HG03565 (cell line): Measurements from ENCODE around the gene ACTR5.
"Not testable (repeated sequence)": the region's sequence is repeated elsewhere in the genome, so short reads cannot be mapped to it uniquely, and the experiment has no call there.

Experiments used
- ATAC-seq: cut with Tn5 transposase; IDR thresholded peaks from one replicate; pipeline ENCODE4 v1.9.1; 2021; ENCODE audit warnings: mild to moderate bottlenecking, moderate library complexity; ENCODE audit not compliant: unreplicated experiment

Gene ACTR5

GRCh38 chr20:38764567-38765318, 16.5 kb downstream of the ACTR5 start:
- ATAC-seq = no peak

GRCh38 chr20:38766071-38766470, 17.8 kb downstream of the ACTR5 start:
- no peak for ATAC-seq

GRCh38 chr20:38769376-38770295, 21.4 kb downstream of the ACTR5 start:
- no peak for ATAC-seq

DNA sequence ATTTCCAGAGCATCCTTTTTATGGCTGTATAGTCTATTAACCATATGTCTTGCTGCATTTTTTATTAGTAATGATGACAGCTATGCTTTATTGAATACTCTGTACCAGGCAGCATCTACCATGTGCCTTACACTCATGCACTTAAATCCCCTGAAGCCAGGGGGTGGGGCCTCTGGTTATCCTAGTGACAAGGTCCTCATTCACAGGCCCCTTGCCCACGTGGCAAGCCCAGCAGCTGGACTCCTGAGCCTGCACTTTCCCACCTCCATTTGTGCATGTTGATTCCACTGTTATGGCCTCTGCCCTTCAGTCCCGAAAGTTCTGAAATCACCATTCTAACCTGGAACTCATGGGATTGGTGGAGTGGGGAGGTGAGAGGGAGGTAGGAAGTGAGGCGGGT, 22.3 kb downstream of the ACTR5 start:
- no peak for ATAC-seq

- ATAC-seq = no peak
These were observed 22.7 kb downstream of the ACTR5 start for GRCh38 chr20:38770970-38771369.

DNA sequence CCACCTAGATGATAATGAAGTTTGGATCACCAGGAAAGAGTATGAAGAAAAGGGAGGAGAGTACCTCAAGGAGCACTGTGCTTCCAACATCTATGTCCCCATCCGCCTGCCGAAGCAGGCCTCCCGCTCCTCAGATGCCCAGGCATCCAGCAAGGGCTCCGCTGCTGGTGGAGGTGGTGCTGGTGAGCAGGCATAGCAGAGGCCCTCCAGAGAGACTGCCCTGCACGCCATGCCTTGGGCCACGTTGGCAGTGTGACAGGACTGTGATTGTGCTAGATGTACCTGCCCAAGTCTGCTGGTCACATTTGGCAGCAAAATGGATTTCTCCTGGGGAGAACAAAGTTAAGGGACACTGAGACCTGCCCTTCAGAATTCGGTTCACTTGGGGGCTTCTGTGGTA, 23.4 kb downstream of the ACTR5 start:
- no peak for ATAC-seq

GRCh38 chr20:38774167-38774566, 25.9 kb downstream of the ACTR5 start:
- no peak for ATAC-seq

GRCh38 chr20:38776363-38776762, 28.1 kb downstream of the ACTR5 start:
- ATAC-seq = no peak

DNA sequence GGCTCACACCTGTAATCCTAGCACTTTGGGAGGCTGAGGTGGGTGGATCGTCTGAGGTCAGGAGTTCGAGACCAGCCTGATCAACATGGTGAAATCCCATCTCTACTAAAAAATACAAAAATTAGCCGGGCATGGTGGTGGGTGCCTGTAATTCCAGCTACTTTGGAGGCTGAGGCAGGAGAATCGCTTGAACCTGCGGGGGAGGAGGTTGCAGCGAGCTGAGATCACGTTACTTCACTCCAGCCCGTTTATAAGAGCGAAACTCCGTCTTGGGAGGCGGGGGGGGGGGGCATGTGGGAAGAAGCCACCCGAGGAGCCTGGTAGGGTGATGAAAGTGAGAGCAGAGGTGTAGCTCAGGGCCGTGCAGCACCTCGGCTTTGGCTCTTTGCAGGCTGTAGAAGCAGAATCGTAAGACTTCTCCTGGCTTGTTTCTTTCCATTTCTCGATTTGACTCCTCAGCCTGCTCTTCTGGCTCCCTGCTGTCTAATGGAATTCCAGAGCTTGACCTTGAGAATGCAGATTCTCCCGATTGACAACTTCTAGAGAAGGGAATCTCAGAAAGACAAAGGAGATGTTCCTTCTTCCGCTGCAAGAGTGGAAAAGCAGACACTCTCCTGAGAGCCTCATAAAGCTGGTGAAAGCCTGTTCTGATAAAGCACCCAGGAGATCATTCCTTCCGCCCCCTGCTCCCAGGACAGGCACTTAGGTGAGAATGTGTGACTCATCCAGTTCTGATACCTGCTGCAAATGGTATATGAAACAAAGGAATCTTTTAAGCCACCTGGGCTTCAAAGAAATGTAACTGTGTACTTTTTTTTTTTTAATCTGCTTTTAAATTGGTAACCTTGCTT, 31.2 kb downstream of the ACTR5 start:
- no peak for ATAC-seq

DNA sequence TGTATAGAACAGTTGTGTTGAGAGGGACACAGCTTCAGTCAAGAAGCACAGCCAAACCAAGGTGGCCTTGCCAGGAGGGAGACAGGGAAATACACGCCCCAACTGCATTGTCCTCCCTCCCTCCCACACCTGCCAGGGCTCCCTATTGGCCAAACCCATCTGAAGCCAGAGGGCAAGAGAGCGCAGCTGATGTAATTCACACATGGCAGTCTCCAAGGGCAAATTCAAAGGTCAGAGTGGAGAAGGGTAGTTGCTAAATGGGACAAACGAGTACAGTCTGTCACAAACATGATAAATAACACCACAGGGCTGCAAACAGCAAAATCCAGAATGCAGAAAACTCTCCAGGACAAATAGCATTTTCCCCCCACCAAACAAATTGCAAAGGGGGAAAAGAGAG, 34.0 kb downstream of the ACTR5 start:
- ATAC-seq = no peak

DNA sequence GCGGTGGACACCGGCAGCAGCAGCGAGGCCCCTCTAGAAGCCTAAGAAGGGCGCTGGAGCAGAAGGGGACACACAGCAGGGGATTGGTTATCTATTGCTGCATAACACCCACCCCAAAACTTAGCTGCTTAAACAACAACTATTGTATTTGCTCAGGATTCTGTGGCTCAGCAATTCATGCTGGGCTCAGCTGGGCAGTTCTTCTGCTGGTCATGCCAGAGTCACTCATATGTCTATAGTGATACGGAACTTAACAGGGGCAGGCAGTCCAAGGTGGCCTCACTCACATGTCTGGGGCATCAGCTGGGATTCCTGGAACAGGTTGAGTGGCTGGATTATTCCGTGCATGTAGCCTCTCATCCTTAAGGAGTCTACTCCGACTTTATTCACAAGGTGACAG, 39.6 kb downstream of the ACTR5 start:
- no peak for ATAC-seq

- no peak for ATAC-seq
These were observed 41.4 kb downstream of the ACTR5 start for GRCh38 chr20:38789503-38790199.

DNA sequence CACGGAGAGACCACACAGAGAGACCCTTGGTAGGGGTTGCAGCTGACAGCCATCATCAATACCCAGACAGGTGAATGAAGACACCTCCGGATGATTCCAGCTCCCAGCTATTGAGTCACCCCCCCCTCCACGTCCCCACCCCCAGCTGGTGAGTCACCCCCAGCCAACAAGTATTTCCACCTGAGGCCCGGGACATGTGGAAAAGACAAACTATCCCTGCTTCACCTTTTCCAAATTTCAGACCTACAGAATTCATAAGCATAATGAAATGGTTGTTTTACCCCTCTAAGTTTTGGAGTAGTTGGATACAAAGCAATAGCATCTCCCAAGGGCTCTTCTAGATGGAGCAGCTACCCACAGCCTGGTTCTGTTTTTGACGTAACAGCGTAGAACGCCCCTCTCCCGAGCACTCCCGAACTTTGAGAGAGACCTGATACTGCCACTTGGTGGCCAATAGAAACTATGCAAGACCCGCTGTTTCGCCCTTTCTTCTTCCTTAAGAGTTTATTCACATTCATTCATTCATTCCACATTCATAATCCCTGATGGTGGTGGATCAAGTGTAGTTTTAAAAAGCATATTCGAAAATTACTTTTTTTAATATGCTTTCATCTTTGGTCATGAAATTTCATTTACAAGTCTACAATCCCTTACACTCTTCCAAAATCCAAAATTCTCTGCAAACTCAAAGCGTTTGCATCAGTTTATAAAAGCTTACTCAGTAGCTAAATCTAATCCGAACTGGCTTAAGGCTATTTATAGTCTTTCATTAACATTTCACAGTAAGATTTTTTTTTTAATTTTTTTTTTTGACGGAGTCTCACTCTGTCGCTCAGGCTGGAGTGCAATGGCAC, 42.2 kb downstream of the ACTR5 start:
- ATAC-seq = no peak

DNA sequence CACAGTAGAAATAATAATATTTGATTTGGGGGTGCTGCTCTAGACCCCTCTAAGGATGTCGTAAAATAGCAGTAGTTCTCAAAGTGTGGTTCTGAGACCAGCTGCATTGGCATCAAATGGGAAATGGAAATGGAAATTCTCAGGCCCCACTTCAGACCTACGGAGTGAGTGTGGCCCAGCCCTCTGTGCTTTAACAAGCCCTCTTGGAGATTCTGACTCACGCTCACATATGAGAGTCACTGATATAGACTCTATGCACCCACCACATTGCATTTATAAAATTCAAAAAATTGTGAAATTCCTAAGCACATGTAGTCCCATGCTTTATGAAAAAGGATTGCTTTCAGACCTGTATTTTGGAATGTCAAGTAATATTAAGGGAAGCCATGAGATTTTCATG, 43.0 kb downstream of the ACTR5 start:
- ATAC-seq = no peak

DNA sequence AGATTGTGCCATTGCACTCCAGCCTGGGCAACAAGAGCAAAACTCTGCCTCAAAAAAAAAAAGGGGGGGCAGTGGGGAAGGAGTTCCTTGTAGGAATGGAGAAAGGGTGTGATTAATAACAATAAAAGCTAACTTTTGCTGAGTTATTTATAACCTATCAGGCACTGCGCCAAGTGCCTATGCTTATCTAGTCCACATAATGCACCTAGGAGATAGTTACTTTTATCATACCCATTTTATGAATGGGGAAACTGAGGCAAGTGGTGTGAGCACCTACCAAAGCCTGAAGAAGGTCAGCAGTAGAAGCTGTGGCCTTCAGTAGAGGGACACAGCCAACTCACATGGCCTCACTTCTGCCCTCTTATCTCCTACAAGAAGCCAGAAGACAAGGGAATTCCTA, 43.7 kb downstream of the ACTR5 start:
- ATAC-seq = no peak

DNA sequence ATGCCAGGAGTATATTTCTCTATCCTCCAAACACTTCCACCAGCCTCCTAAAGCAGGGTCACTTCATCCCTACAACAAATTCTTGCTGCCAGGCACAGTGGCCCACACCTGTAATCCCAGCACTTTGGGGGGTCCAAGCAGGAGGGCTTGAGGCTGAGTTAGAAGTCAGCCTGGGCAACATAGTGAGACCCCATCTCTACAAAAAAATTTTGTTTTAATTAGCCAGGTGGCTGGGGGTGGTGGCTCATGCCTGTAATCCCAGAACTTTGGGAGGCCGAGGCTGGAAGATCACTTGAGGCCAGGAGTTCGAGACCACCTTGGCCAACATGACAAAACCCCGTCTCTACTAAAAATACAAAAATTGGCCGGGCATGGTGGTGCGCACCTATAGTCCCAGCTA, 45.8 kb downstream of the ACTR5 start:
- not testable (repeated sequence) for ATAC-seq

DNA sequence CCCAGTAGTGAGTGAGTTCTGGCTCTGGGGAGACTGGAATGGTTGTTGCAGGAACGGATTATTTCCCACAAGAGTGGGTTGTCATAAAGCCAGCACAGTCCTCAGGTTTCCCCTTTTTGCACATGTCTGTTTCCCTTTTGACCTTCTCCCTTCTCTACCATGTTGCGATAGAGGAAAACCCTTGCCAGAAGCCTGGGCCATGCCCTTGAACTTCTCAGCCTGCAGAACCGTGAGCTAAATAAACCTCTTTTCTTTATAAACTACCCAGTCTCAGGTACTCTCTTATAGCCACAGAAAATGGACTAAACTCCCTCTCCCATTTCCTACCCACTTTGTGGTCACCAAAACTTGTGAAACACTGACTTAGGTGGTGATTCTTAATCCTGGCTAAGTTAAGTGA, 50.0 kb downstream of the ACTR5 start:
- no peak for ATAC-seq

DNA sequence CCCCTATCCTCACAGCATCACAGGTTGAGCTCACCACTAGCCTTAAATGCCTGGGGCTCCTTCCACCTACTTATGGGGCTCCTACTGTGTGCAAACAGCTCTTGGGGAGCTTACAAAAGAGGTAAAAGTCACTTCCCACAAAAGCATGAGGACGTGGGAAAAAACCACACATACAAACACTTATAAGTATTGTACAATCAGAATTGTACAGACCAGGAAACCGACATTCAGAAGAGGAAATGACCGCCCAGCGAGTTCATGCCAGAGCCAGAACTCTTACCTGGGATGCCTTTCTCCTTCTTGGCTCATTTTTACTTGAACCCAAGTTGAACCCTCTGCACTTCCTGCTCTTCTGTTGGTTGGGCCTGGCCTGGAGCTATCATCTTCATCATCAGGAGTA, 50.9 kb downstream of the ACTR5 start:
- ATAC-seq = no peak

DNA sequence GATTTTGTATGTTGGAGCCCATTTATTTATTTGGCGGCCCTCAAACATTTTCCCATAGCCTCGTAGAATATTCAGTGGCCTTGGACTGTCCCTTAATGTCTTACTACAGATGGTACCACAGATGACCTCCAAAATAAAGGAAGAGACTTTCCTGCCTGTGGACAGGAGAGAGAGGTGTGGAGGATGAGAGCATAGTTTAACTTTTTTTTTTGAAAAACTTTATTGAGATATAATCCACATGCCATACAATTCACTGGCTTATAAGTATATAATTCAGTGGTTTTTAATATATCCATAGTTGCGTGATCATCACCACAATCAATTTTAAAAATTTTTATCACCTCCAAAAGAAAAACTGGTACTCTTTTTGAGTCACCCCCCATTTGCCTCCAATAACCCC, 52.6 kb downstream of the ACTR5 start:
- ATAC-seq = no peak

GRCh38 chr20:38804221-38804620, 56.0 kb downstream of the ACTR5 start:
- ATAC-seq = no peak
